ENCODE results near the gene PSENEN.
"Not testable (repeated sequence)": the region's sequence is repeated elsewhere in the genome, so short reads cannot be mapped to it uniquely, and the experiment has no call there.

The PSENEN gene

DNA sequence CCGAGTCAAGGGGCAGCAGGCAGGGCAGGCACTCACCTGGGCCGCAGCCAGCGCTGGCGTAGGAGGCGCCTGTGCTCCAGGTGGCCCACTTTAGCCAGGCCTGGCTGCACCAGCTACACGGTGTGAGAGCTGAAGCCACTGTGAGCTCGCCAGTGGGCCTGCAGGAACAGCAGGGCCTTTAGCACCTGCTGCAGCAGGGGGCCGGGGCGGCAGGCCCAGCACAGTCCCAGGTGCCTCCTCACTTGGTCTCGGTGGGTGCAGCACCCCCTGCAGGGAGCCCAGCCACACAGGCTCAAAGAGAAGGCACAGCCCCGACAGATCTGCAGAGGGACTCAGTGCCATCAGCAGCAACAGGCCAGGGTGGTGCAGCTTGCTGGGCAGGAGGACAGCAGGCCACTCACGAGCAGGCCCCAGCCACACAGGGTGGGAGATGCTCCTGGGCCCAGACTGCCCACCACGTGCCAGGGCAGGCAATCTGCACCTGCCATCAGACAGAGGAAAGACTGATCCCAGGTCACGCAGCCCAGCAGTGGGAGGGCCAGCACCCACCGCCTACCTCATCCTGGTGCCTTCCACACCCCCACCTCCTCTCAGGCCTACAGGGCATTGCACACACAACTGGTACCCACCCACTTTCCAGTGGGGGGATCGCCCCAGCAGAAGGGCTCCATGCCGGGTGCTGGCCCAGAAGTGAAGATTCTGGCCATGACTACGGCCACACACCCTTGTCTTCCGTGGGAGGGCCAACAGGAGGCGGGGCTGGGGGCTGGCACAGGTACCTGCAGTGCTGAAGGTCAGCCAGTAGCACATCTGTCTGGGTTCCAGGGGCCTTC lies 45.7 kb downstream of the PSENEN start:
- no peak for DNase-seq

DNA sequence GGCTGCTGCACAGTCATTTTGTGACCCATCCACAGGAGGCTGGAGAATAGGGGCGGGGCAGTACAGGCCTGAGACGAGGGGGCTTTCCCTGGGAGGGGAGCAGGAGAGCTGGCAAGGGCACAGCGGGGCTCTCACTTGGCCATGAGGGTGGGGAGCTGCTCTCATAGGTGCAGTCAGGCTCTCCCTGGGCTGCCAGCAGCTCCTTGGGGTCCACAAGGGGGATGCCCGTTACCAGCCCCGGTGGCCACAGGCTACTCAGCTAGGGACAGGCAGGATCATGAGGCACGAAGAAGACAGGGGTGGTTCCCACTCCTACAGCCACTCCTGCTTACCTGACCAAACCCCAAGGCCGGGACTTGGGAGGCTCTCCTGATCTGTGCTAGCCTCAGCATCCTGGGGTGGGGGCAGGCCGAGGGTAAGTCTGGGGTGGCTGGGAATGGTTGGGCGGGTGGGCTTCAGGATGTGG lies 46.4 kb downstream of the PSENEN start:
- no peak for DNase-seq

DNA sequence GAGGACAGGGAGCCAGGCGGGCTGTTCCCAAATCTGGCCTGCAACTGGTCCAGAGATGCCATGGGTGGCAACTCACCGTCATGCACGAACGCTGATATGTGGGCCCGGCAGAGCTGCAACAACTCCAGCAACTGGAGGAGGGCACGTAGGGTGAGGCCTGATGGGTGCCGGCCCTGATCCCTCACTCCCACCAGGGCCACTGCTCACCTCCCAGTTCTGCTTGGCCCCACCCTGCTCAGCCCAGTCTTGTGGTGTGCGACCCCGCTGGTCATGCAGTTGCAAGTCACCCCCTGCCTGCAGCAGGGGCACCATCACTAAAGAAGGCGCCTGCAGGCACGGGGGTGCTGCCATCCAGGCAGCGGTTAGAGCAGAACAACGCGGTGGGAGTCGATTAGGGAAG lies 46.9 kb downstream of the PSENEN start:
- DNase-seq = no peak

DNA sequence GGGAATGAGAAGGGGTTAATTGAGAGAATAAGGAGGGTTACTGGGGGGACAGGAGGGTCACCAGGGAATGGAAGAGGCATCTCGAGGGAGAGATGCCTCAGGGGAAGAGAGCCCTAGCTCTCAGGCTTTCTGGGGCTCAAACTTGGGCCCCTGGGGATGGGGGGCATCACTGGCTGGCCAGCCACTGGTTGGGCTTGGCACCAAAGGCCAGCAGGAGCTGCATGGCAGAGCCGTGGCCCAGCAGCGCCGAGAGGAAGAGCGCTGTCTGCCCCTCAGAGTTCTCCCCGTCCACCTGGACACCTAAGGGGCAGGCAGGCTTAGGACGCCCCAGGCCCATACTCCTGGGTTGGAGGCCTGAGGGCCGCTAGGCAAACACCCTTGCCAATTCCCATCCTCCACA lies 47.4 kb downstream of the PSENEN start:
- no peak for DNase-seq

DNA sequence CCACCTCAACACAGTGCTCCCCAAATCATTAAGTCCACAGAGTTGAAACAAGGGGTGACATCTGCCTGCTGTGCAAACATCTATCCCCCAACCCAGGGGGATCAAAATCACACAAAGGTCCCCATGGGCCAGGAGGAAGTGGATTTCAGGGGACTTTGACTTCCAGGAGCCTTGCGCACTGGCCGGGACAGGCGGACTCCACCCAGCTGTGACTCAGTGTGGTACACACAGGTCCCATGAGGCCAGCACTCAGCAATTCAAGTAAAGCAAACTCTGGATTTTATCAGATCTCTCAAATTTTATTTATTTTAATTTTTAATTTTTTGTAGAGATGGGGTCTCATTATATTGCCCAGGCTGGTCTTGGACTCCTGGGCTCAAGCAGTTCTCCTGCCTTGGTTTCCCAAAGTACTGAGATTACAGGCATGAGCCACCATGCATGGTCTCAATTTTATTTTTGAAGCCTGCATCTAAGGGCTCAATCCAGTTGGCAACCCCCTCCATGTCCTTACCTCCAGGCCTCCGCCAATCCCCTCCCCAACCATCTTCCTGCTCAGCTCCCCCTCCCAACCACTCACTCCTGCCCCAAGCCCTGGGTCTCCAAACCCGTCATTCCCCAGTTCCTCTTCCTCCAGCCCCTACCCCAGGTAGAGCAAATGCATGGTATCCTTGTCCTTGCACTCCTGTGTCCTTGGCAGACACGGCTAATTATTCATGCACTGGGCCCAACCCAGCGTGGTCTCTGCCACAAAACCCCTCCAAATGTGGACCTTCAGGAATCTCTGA lies 48.1 kb downstream of the PSENEN start:
- DNase-seq = no peak

DNA sequence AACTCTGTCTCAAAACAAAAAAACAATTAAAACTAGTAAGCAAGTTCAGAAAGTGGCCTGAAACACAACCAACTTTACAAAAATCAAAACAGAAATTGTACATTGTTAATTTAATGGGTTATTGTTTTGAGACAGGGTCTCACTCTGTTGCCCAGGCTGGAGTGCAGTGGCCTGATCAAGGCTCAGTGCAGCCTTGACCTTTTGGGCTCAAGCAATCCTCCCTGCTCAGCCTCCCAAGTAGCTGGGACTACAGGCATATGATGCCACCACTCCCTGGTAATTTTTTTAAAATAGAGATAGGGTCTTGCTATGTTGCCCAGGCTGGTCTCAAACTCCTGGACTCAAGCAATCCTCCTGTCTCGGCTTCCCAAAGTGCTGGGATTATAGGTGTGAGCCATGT lies 50.1 kb downstream of the PSENEN start:
- not testable (repeated sequence) for DNase-seq

Measured in left hindlimb (tissue), 1 donor.